Upper lobe of right lung (tissue), 1 donor: ENCODE measurements around the gene LRRC8B. TPM values are rescaled to one million over a fixed set of nuclear protein-coding genes. Genes with fewer than 3 reads are reported as not detected.
A peak's percentile ranks its signal among the peaks of the same experiment; 100 is the strongest.

Experiments used
- ATAC-seq: fragments of 200-7000 bp; cut with Tn5 transposase; one replicate; pipeline ENCODE4 v1.9.1; 2020; ENCODE audit warnings: mild to moderate bottlenecking, moderate library complexity
- DNase-seq: peaks from one replicate; pipeline ENCODE4 v3.0.0-alpha.2; 2020
- H3K27ac ChIP-seq: fragments of 200-600 bp; one replicate; pipeline ENCODE4 v1.8.0; 2022
- H3K27me3 ChIP-seq: fragments of 200-600 bp; one replicate; pipeline ENCODE4 v1.8.0; 2022; ENCODE audit warnings: mild to moderate bottlenecking
- H3K36me3 ChIP-seq: fragments of 200-600 bp; one replicate; pipeline ENCODE4 v1.8.0; 2022
- H3K4me1 ChIP-seq: fragments of 200-600 bp; one replicate; pipeline ENCODE4 v1.8.0; 2022
- H3K4me3 ChIP-seq: fragments of 200-600 bp; one replicate; pipeline ENCODE4 v1.8.0; 2022; ENCODE audit warnings: mild to moderate bottlenecking
- H3K9me3 ChIP-seq: fragments of 200-600 bp; one replicate; pipeline ENCODE4 v1.8.0; 2022
- CTCF ChIP-seq: fragments of 200-600 bp; IDR thresholded peaks from one replicate; pipeline ENCODE4 v1.8.0; 2022; ENCODE audit warnings: antibody characterized with exemption
- intact Hi-C: fragments of 100-400 bp; cut with DNase I; formaldehyde crosslinking; loops from one replicate; pipeline ENCODE4 v1.11.0; 2022
- total RNA-seq: library from RNA; stranded (reverse); fragmentation: NEBNext Ultra II Directional; extraction: Animal tissue kit (Norgen Biotek cat#: 25700); gene quantifications from one replicate; pipeline ENCODE4 v1.2.1, GENCODE V29; 2021
- donor health status: DM: no; HTN: yes; CAD: no; lungs with severe emphysema.

The LRRC8B gene
- total RNA-seq, 1 donor from 2014 or later: 22.3 TPM

GRCh38 chr1:89546934-89547562, 22.4 kb downstream of the LRRC8B start:
- H3K36me3 ChIP-seq: no peaks in the 10 kb centered on the region
- ATAC-seq: no peak
- peaks cover 30% of the 10 kb centered on the region for H3K4me1 ChIP-seq
- H3K27me3 ChIP-seq: no peaks in the 10 kb centered on the region
- H3K27ac ChIP-seq: no peak overlapping the region
- DNase-seq: no peak
- no peak for TF ChIP-seq CTCF
- no peak overlapping the region for H3K4me3 ChIP-seq
- intact Hi-C loops: no loop called here
- no peaks in the 10 kb centered on the region for H3K9me3 ChIP-seq

GRCh38 chr1:89547563-89548116, 23.0 kb downstream of the LRRC8B start:
- no peak for TF ChIP-seq CTCF
- Histone ChIP-seq H3K4me1 (peaks cover 36% of the 10 kb centered on the region), H3K27ac (no peak overlapping the region), H3K9me3 (no peaks in the 10 kb centered on the region), H3K27me3 (no peaks in the 10 kb centered on the region), H3K36me3 (no peaks in the 10 kb centered on the region), H3K4me3 (no peak overlapping the region)
- DNase-seq (no peak), ATAC-seq (peak; percentile 54)
- intact Hi-C loops: no loop called here

GRCh38 chr1:89548122-89548857, 23.7 kb downstream of the LRRC8B start:
- Histone ChIP-seq H3K36me3 (no peaks in the 10 kb centered on the region), H3K4me1 (peaks cover 41% of the 10 kb centered on the region), H3K27ac (no peak overlapping the region), H3K9me3 (no peaks in the 10 kb centered on the region), H3K4me3 (no peak overlapping the region), H3K27me3 (no peaks in the 10 kb centered on the region)
- DNase-seq: no peak
- intact Hi-C loops: no loop called here
- TF ChIP-seq CTCF: no peak
- no peak for ATAC-seq

GRCh38 chr1:89550995-89551394, 26.4 kb downstream of the LRRC8B start:
- TF ChIP-seq CTCF: no peak
- intact Hi-C loops: no loop called here
- ATAC-seq (no peak), DNase-seq (no peak)
- Histone ChIP-seq H3K36me3 (no peaks in the 10 kb centered on the region), H3K4me3 (no peak overlapping the region), H3K4me1 (peaks cover 30% of the 10 kb centered on the region), H3K27ac (no peak overlapping the region), H3K9me3 (no peaks in the 10 kb centered on the region), H3K27me3 (no peaks in the 10 kb centered on the region)

GRCh38 chr1:89552471-89553081, 27.9 kb downstream of the LRRC8B start:
- peak overlapping the region; percentile 34 for H3K4me3 ChIP-seq
- intact Hi-C loops: no loop called here
- peaks cover 18% of the 10 kb centered on the region for H3K4me1 ChIP-seq
- peak; percentile 71 for ATAC-seq
- no peaks in the 10 kb centered on the region for H3K27me3 ChIP-seq
- DNase-seq: no peak
- H3K9me3 ChIP-seq: no peaks in the 10 kb centered on the region
- H3K36me3 ChIP-seq: no peaks in the 10 kb centered on the region
- H3K27ac ChIP-seq: peak overlapping the region; percentile 83
- TF ChIP-seq CTCF: no peak
